NOMO-1 treated with DMSO at 0.1 percent for 48 hours (cell line): ENCODE measurements around the gene BLTP2.
"Not testable (repeated sequence)": the region's sequence is repeated elsewhere in the genome, so short reads cannot be mapped to it uniquely, and the experiment has no call there.

ENCODE experiments used
- DNase-seq: peaks from one replicate; lab custom pipeline; 2025; ENCODE audit not compliant: unreplicated experiment; lab: John Stamatoyannopoulos, UW

The BLTP2 gene

GRCh38 chr17:28644787-28645575 lies at the start of gene BLTP2:
BLTP2 (minus strand) TSS chr17:28645158; CDS start chr17:28645056, 102 bp downstream.
- peak; percentile 92 for DNase-seq

GRCh38 chr17:28693869-28694268 lies 48.9 kb upstream of the BLTP2 start:
- no peak for DNase-seq

GRCh38 chr17:28689011-28689410 lies 44.1 kb upstream of the BLTP2 start:
- no peak for DNase-seq

GRCh38 chr17:28688481-28688880 lies 43.5 kb upstream of the BLTP2 start:
- DNase-seq, result no peak

GRCh38 chr17:28686296-28686695 lies 41.3 kb upstream of the BLTP2 start:
- DNase-seq, result no peak

- DNase-seq, result no peak
Measured at GRCh38 chr17:28685366-28685765, 40.4 kb upstream of the BLTP2 start.

- DNase-seq, result no peak
Measured at GRCh38 chr17:28684963-28685362, 40.0 kb upstream of the BLTP2 start.

DNA sequence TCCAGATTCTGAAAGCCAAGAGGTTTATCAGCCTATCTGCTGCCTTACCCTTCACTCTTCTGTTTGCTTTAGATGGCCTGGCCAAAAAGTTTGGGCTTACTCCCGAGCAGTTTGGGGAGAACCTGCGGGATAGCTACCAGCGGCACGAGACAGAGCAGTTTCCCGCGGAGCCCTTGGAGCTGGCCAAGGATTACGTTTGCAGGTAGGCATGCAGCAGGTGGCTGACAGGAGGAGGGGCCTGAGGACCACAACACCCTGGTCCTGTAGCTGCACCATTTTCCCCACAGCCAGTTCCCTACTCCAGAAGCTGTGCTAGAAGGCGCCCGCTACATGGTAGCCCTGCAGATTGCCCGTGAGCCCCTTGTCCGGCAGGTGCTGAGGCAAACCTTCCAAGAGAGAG lies 37.7 kb upstream of the BLTP2 start:
- DNase-seq, result no peak

GRCh38 chr17:28675980-28676379 lies 31.0 kb upstream of the BLTP2 start:
- DNase-seq, result no peak

DNA sequence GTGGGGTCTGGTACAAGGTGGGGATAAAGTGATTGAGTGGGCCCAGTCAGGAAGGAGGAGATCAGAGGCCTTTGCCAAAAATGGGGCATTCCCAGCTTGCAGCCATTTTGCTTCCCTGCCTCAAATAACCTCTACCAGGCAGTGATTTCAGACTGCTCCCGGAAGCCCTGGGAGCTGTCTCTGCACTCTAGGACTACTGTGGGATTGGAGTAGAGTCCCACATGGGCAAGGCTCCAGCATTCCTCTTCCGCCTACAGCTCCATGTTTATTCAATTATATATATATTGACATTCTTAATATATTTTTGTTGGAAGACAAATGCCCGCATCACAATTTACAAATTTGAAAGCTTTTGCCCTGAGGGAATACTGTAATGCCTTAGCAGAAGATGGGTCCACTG lies 30.5 kb upstream of the BLTP2 start:
- DNase-seq, result no peak

DNA sequence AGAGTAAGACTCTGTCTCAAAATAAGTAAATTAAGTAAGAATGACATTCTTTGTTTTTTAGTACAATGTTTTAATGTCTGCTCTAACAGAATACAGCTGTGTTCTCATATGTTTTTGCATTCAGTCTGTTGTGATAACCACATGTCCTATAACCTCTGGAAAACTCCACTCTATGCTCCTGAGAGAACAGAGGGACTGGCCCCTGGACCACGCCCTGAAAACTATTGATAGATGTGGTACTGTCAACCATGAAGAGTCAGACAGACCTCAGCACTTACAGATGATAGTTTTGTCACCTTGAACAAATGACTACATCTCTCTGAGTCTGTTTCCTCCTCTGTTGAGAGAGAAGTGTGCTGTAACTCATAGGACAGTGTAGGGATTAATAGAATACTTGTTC lies 25.0 kb upstream of the BLTP2 start:
- DNase-seq, result no peak

DNA sequence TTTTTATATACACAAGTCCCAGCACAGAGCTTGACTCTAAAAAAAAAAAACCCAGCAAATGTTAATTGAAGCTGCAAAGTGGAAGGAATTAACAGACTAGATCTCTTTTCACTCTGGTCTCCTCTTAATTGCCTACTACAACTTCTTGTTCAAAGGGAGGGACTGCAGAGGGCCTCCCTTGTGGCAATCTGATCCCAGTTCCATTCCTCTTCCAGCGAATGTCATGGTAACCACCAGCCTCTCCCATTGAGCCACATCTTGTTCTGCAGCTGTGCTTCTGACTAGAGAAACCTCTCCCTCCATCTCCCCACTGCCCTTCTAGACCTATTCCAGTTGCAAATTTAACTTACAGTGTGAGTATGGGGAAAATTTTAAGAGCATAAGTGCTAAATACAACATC lies 22.9 kb upstream of the BLTP2 start:
- DNase-seq, result no peak

DNA sequence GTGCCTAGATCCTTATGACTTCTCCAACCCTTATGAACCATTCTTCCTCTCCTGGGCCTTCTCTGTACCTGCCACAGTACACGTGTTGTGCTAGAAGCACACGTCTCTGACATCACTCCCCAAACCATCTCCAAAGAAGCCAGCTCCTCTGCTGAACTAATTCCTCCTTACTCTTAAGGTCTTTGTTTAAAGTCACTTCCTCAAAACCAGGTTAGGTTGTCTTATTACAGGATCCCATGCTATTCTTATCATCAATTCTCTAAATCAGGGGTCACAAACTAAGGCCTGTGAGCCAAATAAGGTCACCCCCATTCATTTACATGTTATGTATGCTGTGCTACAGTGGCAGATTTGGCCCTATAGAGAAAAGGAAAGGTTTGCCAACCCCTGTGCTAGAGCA lies 21.0 kb upstream of the BLTP2 start:
- no peak for DNase-seq

- DNase-seq, result no peak
Measured at GRCh38 chr17:28663723-28664122, 18.8 kb upstream of the BLTP2 start.

DNA sequence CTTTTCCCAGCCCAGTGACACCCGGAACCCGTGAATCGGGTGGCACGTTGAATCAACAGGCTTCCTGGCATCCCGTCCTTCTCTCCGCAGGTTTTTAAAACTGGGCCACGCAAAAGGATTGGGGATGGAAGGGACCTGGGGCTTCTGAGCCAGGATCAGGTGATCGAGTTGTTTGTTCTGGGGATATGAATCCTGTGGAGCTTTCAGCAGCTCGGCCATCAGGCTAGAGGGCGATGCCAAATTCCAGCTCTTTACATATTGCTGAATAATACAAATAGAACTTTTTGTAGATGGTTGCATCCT lies 17.5 kb upstream of the BLTP2 start:
- DNase-seq, result no peak

- peak; percentile 90 for DNase-seq
Measured at GRCh38 chr17:28661635-28662526, 16.9 kb upstream of the BLTP2 start, which contains the start of the genes SDF2 and SUPT6H. SDF2 (minus strand) TSS chr17:28661906; CDS start chr17:28661876, 30 bp downstream. SUPT6H (plus strand) TSS chr17:28662205; CDS start chr17:28673402, 11,197 bp downstream.

GRCh38 chr17:28659497-28659881 lies 14.5 kb upstream of the BLTP2 start:
- DNase-seq, result not testable (repeated sequence)

DNA sequence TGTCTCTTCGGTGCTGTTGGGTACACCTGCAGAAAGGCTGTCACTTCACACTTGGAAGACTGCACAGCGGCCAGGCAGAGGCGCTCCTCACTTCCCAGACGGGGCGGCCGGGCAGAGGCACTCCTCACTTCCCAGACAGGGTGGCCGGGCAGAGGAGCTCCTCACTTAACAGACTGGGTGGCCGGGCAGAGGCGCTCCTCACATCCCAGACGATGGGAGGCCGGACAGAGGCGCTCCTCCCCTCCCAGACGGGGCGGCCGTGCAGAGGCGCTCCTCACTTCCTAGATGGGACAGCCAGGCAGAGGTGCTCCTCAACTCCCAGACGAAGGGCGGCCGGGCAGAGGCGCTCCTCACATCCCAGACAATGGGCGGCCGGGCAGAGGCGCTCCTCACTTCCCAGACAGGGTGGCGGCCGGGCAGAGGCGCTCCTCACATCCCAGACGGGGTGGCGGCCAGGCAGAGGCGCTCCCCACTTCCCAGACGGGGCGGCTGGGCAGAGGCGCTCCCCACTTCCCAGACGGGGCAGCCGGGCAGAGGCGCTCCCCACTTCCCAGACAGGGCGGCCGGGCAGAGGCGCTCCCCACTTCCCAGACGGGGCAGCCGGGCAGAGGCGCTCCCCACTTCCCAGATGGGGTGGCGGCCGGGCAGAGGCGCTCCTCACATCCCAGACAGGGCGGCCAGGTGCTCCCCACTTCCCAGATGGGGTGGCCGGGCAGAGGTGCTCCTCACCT lies 14.0 kb upstream of the BLTP2 start:
- not testable (repeated sequence) for DNase-seq

GRCh38 chr17:28658342-28658741 lies 13.4 kb upstream of the BLTP2 start:
- not testable (repeated sequence) for DNase-seq

DNA sequence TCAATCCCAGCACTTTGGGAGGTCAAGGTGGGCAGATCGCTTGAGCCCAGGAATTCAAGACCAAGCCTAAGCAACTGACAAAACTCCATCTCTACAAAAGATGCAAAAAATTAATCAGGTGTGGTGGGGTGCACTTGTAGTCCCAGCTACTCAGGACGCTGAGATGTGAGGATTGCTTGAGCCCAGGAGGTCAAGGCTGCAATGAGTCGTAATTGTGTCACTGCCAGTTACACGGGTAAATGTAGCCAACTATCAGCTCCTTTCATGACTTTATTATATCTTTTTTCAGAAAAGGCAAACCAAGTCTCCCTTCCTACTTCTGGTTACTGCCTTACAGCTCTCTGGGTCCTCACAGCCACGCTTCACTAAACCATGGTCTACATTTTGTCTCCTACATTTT lies 12.8 kb upstream of the BLTP2 start:
- no peak for DNase-seq

GRCh38 chr17:28655160-28655559 lies 10.2 kb upstream of the BLTP2 start:
- no peak for DNase-seq
